Measurements from ENCODE around the gene ZNF337.
A peak's percentile ranks its signal among the peaks of the same experiment; 100 is the strongest.
"Not testable (repeated sequence)": the region's sequence is repeated elsewhere in the genome, so short reads cannot be mapped to it uniquely, and the experiment has no call there.

The ZNF337 gene

DNA sequence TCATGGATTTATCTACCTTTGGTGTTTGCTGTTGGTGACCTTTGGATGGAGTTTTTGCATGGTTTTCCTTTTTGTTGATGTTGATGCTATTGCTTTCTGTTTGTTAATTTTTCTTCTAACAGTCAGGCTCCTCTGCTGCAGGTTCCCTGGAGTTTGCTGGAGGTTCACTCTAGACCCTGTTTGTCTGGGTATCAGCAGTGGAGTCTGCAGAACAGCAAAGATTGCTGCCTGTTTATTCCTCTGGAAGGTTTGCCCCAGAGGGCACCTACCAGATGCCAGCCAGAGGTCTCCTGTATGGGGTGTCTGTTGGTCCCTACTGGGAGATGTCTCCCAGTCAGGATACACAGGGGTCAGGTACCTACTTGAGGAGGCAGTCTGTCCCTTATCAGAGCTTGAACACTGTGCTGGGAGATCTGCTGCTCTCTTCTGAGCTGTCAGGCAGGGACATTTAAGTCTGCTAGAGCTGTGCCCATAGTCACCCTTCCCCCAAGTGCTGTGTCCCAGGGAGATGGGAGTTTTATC is 9.2 kb upstream of the ZNF337 start:
- H3K9me3 ChIP-seq (ENCODE audit: low read depth, low read length): no peaks in the 10 kb centered on the region
- H3K36me3 ChIP-seq (ENCODE audit: insufficient read depth, low read length): no peaks in the 10 kb centered on the region
- H3K9ac ChIP-seq (ENCODE audit: insufficient read length): no peak overlapping the region
- H3K4me3 ChIP-seq: no peak overlapping the region
- TF ChIP-seq EZH2 (IDR thresholded peaks at IDR 0.05) (no peak), FOXP2 (optimal IDR thresholded peaks at IDR 0.05; ENCODE audit: control extremely low read depth, extremely low read length, insufficient read depth) (no peak), POLR2AphosphoS5 (IDR thresholded peaks at IDR 0.05; ENCODE audit: borderline replicate concordance, low read depth, low read length) (no peak)
- DNase-seq (ENCODE audit: low read depth, low spot score): no peak
- no peak overlapping the region for H3K27ac ChIP-seq

DNA sequence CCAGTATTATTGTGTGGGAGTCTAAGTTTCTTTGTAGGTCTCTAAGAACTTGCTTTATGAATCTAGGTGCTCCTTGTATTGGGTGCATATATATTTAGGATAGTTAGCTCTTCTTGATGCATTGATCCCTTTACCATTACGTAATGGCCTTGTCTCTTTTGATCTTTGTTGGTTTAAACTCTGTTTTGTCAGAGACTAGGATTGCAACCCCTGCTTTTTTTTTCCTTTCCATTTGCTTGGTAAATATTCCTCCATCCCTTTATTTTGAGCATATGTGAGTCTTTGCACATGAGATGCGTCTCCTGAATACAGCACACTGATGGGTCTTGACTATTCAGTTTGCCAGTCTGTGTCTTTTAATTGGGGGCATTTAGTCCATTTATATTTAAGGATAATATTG is 7.7 kb upstream of the ZNF337 start:
- not testable (repeated sequence) for H3K4me3 ChIP-seq; H3K9ac ChIP-seq (ENCODE audit: insufficient read length); H3K36me3 ChIP-seq (ENCODE audit: insufficient read depth, low read length); H3K27ac ChIP-seq; H3K9me3 ChIP-seq (ENCODE audit: low read depth, low read length); DNase-seq (ENCODE audit: low read depth, low spot score)

DNA sequence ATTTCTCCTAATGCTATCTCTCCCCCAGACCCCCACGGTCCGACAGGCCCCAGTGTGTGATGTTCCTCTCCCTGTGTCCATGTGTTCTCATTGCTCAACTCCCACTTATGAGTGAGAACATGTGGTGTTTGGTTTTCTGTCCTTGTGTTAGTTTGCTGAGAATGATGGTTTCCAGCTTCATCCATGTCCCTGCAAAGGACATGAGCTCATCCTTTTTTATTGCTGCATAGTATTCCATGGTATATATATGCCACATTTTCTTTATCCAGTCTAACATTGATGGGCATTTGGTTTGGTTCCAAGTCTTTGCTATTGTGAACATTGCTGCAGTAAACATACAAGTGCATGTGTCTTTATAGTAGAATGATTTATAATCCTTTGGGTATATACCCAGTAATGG is 4.2 kb upstream of the ZNF337 start:
- not testable (repeated sequence) for H3K9ac ChIP-seq (ENCODE audit: insufficient read length); H3K36me3 ChIP-seq (ENCODE audit: insufficient read depth, low read length); H3K4me3 ChIP-seq; H3K27ac ChIP-seq; H3K9me3 ChIP-seq (ENCODE audit: low read depth, low read length); DNase-seq (ENCODE audit: low read depth, low spot score)

DNA sequence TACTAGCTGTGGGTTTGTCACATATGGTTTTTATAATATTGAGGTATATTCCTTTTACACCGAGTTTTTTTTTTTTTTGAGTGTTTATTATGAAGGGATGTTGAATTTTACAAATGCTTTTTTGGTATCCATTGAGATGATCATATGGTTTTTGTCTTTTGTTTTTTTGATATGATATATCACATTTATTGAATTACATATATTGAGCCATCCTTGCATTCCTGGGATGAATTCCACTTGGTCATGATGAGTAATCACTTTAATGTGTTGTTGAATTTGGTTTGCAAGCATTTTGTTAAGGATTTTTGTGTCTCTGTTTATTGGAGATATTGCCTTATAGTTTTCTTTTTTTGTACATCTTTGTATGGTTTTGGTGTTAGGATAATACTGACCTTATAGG is 3.3 kb upstream of the ZNF337 start:
- H3K9me3 ChIP-seq (ENCODE audit: low read depth, low read length): peaks cover 4% of the 10 kb centered on the region; the same call in 1 of the 2 replicates
- TF ChIP-seq FOXP2 (optimal IDR thresholded peaks at IDR 0.05; ENCODE audit: control extremely low read depth, extremely low read length, insufficient read depth) (no peak), POLR2AphosphoS5 (IDR thresholded peaks at IDR 0.05; ENCODE audit: borderline replicate concordance, low read depth, low read length) (no peak), EZH2 (IDR thresholded peaks at IDR 0.05) (no peak)
- no peaks in the 10 kb centered on the region for H3K36me3 ChIP-seq (ENCODE audit: insufficient read depth, low read length)
- no peak overlapping the region for H3K9ac ChIP-seq (ENCODE audit: insufficient read length)
- H3K27ac ChIP-seq: no peak overlapping the region
- no peak for DNase-seq (ENCODE audit: low read depth, low spot score)
- no peak overlapping the region for H3K4me3 ChIP-seq

DNA sequence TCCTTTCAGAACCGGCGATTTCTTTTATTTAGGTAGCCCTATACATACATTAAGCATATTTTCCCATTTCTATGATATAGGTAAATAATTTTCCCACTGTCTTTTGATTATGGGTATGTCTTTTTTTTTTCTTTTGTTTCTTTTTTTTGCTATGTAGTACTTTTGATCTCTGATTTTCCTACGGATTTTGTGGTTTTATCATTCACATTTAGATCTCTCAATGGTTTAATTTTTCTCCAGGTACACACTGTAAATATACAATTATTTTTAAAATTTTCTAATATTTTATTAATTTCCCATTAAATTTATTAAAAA is 436 bp upstream of the ZNF337 start:
- DNase-seq (ENCODE audit: low read depth, low spot score): no peak
- peaks cover 6% of the 10 kb centered on the region for H3K36me3 ChIP-seq (ENCODE audit: insufficient read depth, low read length)
- H3K9ac ChIP-seq (ENCODE audit: insufficient read length): peak overlapping the region; percentile 86
- peaks cover 4% of the 10 kb centered on the region; the same call in 1 of the 2 replicates for H3K9me3 ChIP-seq (ENCODE audit: low read depth, low read length)
- TF ChIP-seq POLR2AphosphoS5 (IDR thresholded peaks at IDR 0.05; ENCODE audit: borderline replicate concordance, low read depth, low read length) (no peak), EZH2 (IDR thresholded peaks at IDR 0.05) (no peak), FOXP2 (optimal IDR thresholded peaks at IDR 0.05; ENCODE audit: control extremely low read depth, extremely low read length, insufficient read depth) (no peak)
- peak overlapping the region; percentile 90 for H3K4me3 ChIP-seq
- no peak overlapping the region for H3K27ac ChIP-seq

DNA sequence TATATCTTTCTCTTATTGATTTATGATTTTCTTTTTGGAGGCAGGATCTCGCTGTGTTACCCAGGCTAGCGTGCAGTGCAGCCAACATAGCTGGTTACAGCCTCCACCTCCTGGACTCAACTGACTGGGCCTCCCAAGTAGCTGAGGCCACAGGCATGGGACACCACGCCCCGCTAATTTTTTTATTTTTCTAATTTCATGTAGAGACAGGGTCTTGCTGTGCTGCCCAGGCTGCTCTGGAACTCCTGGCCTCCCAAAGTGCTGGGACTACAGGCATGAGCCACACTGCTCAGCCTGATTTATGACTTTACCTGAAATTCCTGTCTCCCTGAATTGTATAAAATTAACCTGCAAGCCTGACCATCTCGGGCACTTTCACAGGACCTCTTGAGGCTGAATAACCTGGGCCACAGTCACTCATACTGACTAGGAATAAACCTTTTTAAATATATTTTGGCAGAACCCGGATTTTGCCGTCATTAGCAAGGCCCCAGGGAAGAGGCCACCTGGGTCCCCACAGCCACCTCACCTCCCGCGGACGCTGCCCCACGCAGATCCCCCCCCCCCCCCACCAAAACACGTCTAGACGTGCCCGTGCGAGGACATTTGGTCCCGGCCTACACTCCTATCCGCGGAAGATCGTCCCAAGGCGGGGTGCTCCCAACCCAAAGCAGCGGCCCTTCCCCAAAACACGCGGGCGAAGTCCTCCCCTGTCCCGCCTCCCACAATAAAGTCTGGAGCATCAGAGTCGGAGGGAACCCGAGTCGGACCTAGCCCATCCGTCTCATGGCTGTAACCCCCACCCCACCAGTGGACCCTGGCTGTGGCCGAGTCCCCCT is 902 bp downstream of the ZNF337 start:
- peak overlapping the region; percentile 86 for H3K9ac ChIP-seq (ENCODE audit: insufficient read length)
- peaks cover 4% of the 10 kb centered on the region; the same call in 1 of the 2 replicates for H3K9me3 ChIP-seq (ENCODE audit: low read depth, low read length)
- TF ChIP-seq EZH2 (IDR thresholded peaks at IDR 0.05) (no peak), POLR2AphosphoS5 (IDR thresholded peaks at IDR 0.05; ENCODE audit: borderline replicate concordance, low read depth, low read length) (no peak), FOXP2 (optimal IDR thresholded peaks at IDR 0.05; ENCODE audit: control extremely low read depth, extremely low read length, insufficient read depth) (no peak)
- peaks cover 15% of the 10 kb centered on the region for H3K36me3 ChIP-seq (ENCODE audit: insufficient read depth, low read length)
- H3K4me3 ChIP-seq: peak overlapping the region; percentile 90
- no peak overlapping the region for H3K27ac ChIP-seq
- no peak for DNase-seq (ENCODE audit: low read depth, low spot score)

DNA sequence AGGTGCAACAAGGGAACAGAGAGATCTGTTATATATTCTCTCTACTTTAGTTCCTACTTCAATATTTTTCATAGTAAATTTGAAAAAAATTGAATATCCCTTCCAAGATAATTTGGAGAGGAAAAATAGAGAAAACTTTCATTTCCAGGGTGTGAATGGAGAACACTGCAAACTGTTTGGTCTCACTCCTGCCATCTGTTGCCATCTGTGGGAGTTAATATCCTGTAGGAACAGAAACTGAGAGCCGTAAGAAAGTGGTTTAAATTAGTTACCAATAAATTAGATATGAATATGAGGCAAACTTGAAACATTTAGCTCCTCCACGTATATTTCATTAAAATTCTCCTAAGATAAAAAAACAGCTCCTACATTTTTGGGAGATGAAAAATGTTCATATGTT is 4.2 kb downstream of the ZNF337 start:
- Histone ChIP-seq H3K27ac (no peak overlapping the region), H3K9me3 (ENCODE audit: low read depth, low read length) (no peaks in the 10 kb centered on the region), H3K4me3 (no peak overlapping the region), H3K36me3 (ENCODE audit: insufficient read depth, low read length) (peaks cover 15% of the 10 kb centered on the region), H3K9ac (ENCODE audit: insufficient read length) (no peak overlapping the region)
- DNase-seq (ENCODE audit: low read depth, low spot score): no peak
- no peak for TF ChIP-seq POLR2AphosphoS5 (IDR thresholded peaks at IDR 0.05; ENCODE audit: borderline replicate concordance, low read depth, low read length)
- no peak for TF ChIP-seq EZH2 (IDR thresholded peaks at IDR 0.05)
- no peak for TF ChIP-seq FOXP2 (optimal IDR thresholded peaks at IDR 0.05; ENCODE audit: control extremely low read depth, extremely low read length, insufficient read depth)

DNA sequence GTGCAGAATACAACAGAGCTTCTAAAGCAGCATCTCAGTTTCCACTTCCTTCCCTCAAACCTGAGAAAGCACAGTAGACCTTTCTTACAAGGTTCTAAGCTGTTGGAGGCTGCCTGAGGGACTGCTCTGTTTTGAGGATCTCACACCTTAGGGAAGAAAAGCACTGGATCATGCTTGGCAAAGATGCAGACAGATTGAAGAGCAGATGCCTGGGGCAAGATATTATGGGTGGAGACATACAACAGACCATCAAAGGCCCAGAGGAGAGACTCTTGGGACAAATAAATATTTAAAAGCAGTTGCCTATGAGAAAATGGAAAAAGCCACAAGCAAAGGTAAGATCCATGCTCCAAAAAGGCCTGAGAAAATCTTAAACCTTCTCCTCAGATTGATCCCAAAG is 6.2 kb downstream of the ZNF337 start:
- Histone ChIP-seq H3K9ac (ENCODE audit: insufficient read length) (no peak overlapping the region), H3K36me3 (ENCODE audit: insufficient read depth, low read length) (peaks cover 23% of the 10 kb centered on the region), H3K9me3 (ENCODE audit: low read depth, low read length) (no peaks in the 10 kb centered on the region), H3K4me3 (no peak overlapping the region), H3K27ac (no peak overlapping the region)
- TF ChIP-seq EZH2 (IDR thresholded peaks at IDR 0.05) (no peak), POLR2AphosphoS5 (IDR thresholded peaks at IDR 0.05; ENCODE audit: borderline replicate concordance, low read depth, low read length) (no peak), FOXP2 (optimal IDR thresholded peaks at IDR 0.05; ENCODE audit: control extremely low read depth, extremely low read length, insufficient read depth) (no peak)
- DNase-seq (ENCODE audit: low read depth, low spot score): no peak

All from SK-N-MC (cell line).